Gastrocnemius medialis (tissue), 4 donors: ENCODE measurements around the gene MAPKAPK5.

Experiments used
- POLR2A ChIP-seq, 2 donors: fragments of 450-650 bp; IDR thresholded peaks; one replicate each; pipeline ENCODE4 v1.6.1; 2017; ENCODE audit warnings: antibody characterized with exemption in 2 of 2, mild to moderate bottlenecking in 2 of 2, moderate library complexity in 2 of 2
- TF ChIP-seq, protein P1 (sequence below), 5 experiments: fragments of 450-650 bp in 3 of 5; fragments of 200-600 bp in 2 of 5; sonication (generic) in 2 of 5; IDR thresholded peaks in 4 of 5; conservative IDR thresholded peaks in 1 of 5; 1 replicate in 4 of 5; 2 replicates in 1 of 5; pipeline ENCODE4 v1.5.1; 2016 to 2019; ENCODE audit warnings: antibody characterized with exemption in 5 of 5, mild to moderate bottlenecking in 3 of 5, moderate library complexity in 3 of 5

DNA sequence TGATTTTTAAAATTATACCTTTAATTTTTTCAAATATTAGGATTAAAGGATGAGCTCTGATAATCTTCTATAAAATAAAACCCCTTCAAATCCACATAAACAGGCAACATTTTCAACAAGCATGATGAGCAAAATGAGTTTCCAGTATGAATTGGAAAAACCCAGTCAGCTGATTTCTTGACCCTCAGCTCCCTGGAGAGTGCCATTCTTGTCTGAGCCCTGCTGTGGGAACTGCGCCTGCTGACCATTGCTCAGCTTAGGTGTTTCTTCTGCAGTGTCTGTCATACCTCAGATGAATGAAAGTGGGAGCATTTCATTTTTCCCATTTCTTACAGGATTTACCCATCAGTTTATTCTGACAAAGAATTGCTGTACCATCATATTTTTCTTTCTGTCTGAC, 27.6 kb downstream of the MAPKAPK5 start:
- TF ChIP-seq, protein P1, sequence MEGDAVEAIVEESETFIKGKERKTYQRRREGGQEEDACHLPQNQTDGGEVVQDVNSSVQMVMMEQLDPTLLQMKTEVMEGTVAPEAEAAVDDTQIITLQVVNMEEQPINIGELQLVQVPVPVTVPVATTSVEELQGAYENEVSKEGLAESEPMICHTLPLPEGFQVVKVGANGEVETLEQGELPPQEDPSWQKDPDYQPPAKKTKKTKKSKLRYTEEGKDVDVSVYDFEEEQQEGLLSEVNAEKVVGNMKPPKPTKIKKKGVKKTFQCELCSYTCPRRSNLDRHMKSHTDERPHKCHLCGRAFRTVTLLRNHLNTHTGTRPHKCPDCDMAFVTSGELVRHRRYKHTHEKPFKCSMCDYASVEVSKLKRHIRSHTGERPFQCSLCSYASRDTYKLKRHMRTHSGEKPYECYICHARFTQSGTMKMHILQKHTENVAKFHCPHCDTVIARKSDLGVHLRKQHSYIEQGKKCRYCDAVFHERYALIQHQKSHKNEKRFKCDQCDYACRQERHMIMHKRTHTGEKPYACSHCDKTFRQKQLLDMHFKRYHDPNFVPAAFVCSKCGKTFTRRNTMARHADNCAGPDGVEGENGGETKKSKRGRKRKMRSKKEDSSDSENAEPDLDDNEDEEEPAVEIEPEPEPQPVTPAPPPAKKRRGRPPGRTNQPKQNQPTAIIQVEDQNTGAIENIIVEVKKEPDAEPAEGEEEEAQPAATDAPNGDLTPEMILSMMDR (IDR thresholded peaks at IDR 0.05 in 4 of 5, conservative IDR thresholded peaks at IDR 0.05 in 1 of 5) = no peak
- TF ChIP-seq POLR2A (IDR thresholded peaks at IDR 0.05) = no peak
